GM12873 (cell line): ENCODE results near the gene ACSS3.

ENCODE experiments used
- CTCF ChIP-seq: IDR thresholded peaks from 2 replicates; pipeline ENCODE4 v1.5.1; 2012; ENCODE audit warnings: low read depth, mild to moderate bottlenecking, moderate library complexity, low read length, control low read depth; ENCODE audit not compliant: insufficient read depth; ENCODE audit errors: missing control alignments

The ACSS3 gene

GRCh38 chr12:81206429-81206828 is 128.6 kb downstream of the ACSS3 start:
- no peak for TF ChIP-seq CTCF

GRCh38 chr12:81207173-81207572 is 129.3 kb downstream of the ACSS3 start:
- no peak for TF ChIP-seq CTCF

GRCh38 chr12:81207664-81208063 is 129.8 kb downstream of the ACSS3 start:
- TF ChIP-seq CTCF, result no peak

- no peak for TF ChIP-seq CTCF
Observed at GRCh38 chr12:81208187-81208911, 130.5 kb downstream of the ACSS3 start.

GRCh38 chr12:81209012-81209411 is 131.1 kb downstream of the ACSS3 start:
- TF ChIP-seq CTCF, result no peak

GRCh38 chr12:81211306-81211705 is 133.4 kb downstream of the ACSS3 start:
- no peak for TF ChIP-seq CTCF

- no peak for TF ChIP-seq CTCF
Observed at GRCh38 chr12:81212996-81213696, 135.3 kb downstream of the ACSS3 start.
